Neutrophil (primary cell): Measurements from ENCODE around the gene SREBF2.
A peak's percentile ranks its signal among the peaks of the same experiment; 100 is the strongest.
"Not testable (repeated sequence)": the region's sequence is repeated elsewhere in the genome, so short reads cannot be mapped to it uniquely, and the experiment has no call there.

ENCODE experiments used
- H3K27ac ChIP-seq: fragments of 200-600 bp; sonication (generic); 2 replicates; pipeline ENCODE4 v1.5.1; 2016; ENCODE audit warnings: mild to moderate bottlenecking, moderate library complexity
- H3K27me3 ChIP-seq: fragments of 200-600 bp; sonication (generic); 2 replicates; pipeline ENCODE4 v1.6.0; 2016; ENCODE audit warnings: mild to moderate bottlenecking
- H3K36me3 ChIP-seq: fragments of 200-600 bp; sonication (generic); 2 replicates; pipeline ENCODE4 v1.5.1; 2017
- H3K4me1 ChIP-seq, 2 experiments: fragments of 200-600 bp in 1 of 2; sonication (generic) in 1 of 2; 1 replicate in 1 of 2; 2 replicates in 1 of 2; pipeline versions ENCODE4 v1.5.1 to v1.6.1; 2013 to 2016; ENCODE audit warnings: low read depth in 1 of 2, low read length in 1 of 2, mild to moderate bottlenecking in 1 of 2, moderate library complexity in 1 of 2; ENCODE audit not compliant: control insufficient read depth in 1 of 2, insufficient read depth in 1 of 2
- H3K4me3 ChIP-seq, 2 experiments: fragments of 200-600 bp in 1 of 2; sonication (generic) in 1 of 2; 1 replicate in 1 of 2; 2 replicates in 1 of 2; pipeline ENCODE4 v1.5.1; 2013 to 2016; ENCODE audit warnings: low read depth in 1 of 2, low read length in 1 of 2, mild to moderate bottlenecking in 1 of 2, moderate library complexity in 1 of 2
- H3K9me3 ChIP-seq: fragments of 200-600 bp; sonication (generic); 2 replicates; pipeline ENCODE4 v1.5.1; 2016
- TF ChIP-seq, protein P1 (sequence below): fragments of 200-600 bp; sonication (generic); IDR thresholded peaks from 2 replicates; pipeline ENCODE4 v1.5.1; 2016; ENCODE audit warnings: antibody characterized with exemption

Gene SREBF2

DNA sequence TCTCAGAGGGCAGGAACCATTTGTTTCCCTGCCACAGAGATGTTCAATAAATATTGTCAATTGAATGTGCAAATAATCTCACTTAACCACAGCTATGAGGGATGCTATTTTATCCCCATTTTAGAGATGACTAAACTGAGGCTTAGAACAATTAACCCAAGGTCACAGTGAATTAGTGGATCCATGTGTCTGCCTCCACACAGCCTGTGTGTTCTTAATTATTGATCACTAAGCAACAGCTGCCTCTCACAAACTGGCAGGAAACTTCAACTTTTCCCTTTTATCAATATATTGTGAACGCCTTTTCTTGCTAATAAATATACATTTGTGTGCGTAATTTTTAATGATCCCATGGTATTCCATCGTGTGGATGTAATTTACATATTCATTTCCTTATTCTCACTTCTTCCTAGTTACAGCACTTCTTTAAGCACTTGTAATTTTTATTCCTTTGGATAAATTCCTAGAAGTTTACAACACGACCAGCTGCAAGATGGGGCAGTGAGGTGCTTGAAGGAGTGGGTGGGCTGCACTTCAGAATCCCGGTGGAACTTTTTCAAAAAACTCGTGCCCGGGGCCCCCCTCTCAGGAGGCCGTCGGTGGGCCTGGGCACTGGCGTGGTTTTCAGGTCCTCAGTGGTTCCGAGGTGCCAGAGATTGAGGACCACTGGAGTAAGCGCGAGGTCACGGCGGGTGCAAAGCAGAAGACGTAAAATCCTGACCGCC lies 915 bp upstream of the SREBF2 start:
- Histone ChIP-seq H3K4me1 (peaks cover 14 to 30% of the 10 kb centered on the region in 2 experiments), H3K27me3 (no peaks in the 10 kb centered on the region), H3K4me3 (peak overlapping the region; percentile 88 to 92), H3K36me3 (peaks cover 8% of the 10 kb centered on the region), H3K9me3 (no peaks in the 10 kb centered on the region), H3K27ac (peak overlapping the region; percentile 83)
- TF ChIP-seq, protein P1, sequence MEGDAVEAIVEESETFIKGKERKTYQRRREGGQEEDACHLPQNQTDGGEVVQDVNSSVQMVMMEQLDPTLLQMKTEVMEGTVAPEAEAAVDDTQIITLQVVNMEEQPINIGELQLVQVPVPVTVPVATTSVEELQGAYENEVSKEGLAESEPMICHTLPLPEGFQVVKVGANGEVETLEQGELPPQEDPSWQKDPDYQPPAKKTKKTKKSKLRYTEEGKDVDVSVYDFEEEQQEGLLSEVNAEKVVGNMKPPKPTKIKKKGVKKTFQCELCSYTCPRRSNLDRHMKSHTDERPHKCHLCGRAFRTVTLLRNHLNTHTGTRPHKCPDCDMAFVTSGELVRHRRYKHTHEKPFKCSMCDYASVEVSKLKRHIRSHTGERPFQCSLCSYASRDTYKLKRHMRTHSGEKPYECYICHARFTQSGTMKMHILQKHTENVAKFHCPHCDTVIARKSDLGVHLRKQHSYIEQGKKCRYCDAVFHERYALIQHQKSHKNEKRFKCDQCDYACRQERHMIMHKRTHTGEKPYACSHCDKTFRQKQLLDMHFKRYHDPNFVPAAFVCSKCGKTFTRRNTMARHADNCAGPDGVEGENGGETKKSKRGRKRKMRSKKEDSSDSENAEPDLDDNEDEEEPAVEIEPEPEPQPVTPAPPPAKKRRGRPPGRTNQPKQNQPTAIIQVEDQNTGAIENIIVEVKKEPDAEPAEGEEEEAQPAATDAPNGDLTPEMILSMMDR: no peak

DNA sequence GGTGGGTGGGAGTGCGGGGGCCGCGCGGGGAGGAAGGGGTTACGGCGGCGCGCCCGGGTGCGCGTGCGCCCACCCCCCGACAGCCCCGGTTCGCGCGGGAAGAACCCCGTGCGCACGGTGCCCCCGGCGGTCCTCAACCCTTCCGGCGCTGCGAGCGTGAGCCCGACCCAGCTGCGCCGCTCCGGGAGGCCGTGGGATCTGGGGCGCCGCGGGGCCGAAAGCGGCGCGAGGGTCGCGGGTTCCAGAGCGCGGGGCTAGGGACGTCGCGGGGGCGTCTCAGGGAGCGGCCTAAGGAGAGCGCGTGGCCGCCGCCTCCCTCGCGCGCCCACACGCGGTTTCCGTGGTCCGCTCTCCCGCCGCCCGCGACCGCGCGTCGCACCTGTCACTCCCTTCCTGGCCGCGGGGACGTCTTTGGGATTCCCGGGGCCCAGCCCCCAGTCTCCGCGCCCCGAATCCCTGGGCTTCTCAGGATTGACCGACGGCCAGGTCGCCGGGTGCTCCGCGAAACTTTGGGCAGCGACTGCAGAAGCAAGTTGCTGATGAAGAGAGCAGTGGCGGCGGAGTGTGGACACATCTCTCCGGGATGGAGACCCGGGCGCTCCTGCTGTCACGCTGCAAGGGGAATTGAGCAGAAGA lies 582 bp downstream of the SREBF2 start:
- Histone ChIP-seq H3K27ac (peak overlapping the region; percentile 83), H3K9me3 (no peaks in the 10 kb centered on the region), H3K27me3 (no peaks in the 10 kb centered on the region), H3K4me1 (peaks cover 14 to 30% of the 10 kb centered on the region in 2 experiments), H3K36me3 (peaks cover 9% of the 10 kb centered on the region), H3K4me3 (peak overlapping the region; percentile 88 to 92)
- TF ChIP-seq, protein P1: no peak

DNA sequence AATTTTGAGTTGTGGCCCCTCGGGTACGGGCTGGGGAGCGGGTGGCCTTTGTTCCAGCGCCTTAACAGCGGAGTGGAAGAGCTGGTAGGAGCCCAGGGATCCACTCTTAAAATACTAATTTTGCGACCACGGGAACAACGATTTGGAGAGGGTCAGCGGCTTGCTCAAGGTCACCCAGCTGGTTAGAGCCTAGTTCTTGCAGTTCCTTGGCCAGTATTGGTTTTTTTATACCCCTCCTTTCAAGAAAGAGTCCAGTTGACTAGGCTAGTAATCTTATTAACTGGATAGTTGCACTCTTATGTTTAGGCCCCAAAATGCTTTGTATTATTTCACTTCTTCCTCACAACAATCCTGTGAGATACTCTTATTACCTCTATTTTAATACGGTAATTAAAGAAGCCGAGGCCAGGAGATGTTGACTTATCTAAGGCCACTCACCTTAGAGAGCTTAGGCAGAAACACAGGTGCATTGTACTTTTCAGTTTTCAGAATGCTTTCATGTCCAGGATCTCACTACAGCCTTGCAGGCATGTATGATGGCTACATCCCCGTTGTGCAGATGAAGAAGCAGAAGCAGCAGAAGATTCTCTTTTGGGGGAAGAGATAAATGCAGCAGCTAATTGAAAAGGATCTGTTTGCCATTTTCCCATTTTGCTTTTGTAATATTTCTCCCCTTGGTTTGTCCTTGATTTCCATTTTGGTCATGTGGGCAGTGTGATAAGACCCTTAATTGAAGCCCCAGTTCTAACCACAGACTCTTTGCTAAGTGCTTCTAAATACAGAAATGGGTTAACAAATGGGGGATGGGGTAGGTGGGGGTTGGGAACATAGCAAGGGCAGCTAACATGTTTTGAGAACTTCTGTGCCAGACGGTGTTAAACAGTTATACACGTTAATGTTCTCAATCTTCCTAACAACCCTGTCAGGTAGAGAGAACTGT lies 1.4 kb downstream of the SREBF2 start:
- Histone ChIP-seq H3K4me3 (peak overlapping the region; percentile 88 to 92), H3K9me3 (no peaks in the 10 kb centered on the region), H3K27me3 (no peaks in the 10 kb centered on the region), H3K4me1 (peaks cover 14 to 30% of the 10 kb centered on the region in 2 experiments), H3K36me3 (peaks cover 9% of the 10 kb centered on the region), H3K27ac (peak overlapping the region; percentile 83)
- TF ChIP-seq, protein P1: no peak

DNA sequence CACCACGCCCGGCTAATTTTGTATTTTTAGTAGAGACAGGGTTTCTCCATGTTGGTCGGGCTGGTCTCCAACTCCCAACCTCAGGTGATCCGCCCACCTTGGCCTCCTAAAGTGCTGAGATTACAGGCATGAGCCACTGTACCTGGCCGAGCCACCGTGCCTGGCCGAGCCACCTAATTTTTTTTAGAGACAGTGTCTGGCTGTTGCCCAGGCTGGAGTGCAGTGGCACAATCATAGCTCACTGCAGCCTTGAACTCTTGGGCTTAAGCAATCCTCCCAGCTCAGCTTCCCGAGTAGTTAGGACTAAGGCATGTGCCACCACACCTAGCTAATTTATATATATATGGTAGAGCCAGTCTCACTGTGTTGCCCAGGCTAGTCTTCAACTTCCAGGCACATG lies 2.6 kb downstream of the SREBF2 start:
- H3K4me1 ChIP-seq: peaks cover 14 to 30% of the 10 kb centered on the region in 2 experiments
- H3K27ac ChIP-seq, H3K9me3 ChIP-seq, H3K4me3 ChIP-seq, H3K27me3 ChIP-seq, H3K36me3 ChIP-seq: not testable (repeated sequence)

DNA sequence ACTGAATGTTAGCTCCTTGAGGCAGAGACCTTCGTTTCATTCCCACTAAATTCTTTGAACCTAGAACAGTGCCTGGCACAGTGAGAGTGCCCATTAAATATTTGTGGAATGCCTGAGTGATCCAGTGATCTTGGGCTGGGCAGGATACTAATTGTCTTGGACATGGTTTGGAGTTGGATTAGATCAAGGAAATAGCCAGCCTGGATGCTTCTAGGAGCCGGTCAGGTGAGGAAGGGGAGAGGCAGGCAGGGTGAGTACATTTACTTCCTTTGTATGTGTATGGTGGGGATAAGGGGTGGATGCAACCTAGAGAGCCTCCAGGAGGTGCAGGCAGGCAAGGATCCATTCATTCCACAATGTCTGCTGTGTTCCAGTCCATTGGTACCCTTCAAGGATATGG lies 3.6 kb downstream of the SREBF2 start:
- H3K27me3 ChIP-seq: no peaks in the 10 kb centered on the region
- no peaks in the 10 kb centered on the region for H3K9me3 ChIP-seq
- H3K36me3 ChIP-seq: peaks cover 9% of the 10 kb centered on the region
- no peak overlapping the region for H3K27ac ChIP-seq
- peaks cover 14 to 28% of the 10 kb centered on the region in 2 experiments for H3K4me1 ChIP-seq
- no peak overlapping the region for H3K4me3 ChIP-seq
- TF ChIP-seq, protein P1: no peak
